Hippocampal formation (tissue), 2 donors: ENCODE measurements around the gene SF3A2.
A peak's percentile ranks its signal among the peaks of the same experiment; 100 is the strongest.

Source experiments
- DNase-seq, 2 donors: peaks; one replicate each; lab custom pipeline; 2025; lab: John Stamatoyannopoulos, UW

SF3A2 gene

GRCh38 chr19:2253106-2254063, 16.8 kb downstream of the SF3A2 start:
- DNase-seq: no peak

- DNase-seq: no peak
Measured at GRCh38 chr19:2254064-2254872, 17.6 kb downstream of the SF3A2 start.

GRCh38 chr19:2255112-2255845, 18.7 kb downstream of the SF3A2 start:
- no peak for DNase-seq

DNA sequence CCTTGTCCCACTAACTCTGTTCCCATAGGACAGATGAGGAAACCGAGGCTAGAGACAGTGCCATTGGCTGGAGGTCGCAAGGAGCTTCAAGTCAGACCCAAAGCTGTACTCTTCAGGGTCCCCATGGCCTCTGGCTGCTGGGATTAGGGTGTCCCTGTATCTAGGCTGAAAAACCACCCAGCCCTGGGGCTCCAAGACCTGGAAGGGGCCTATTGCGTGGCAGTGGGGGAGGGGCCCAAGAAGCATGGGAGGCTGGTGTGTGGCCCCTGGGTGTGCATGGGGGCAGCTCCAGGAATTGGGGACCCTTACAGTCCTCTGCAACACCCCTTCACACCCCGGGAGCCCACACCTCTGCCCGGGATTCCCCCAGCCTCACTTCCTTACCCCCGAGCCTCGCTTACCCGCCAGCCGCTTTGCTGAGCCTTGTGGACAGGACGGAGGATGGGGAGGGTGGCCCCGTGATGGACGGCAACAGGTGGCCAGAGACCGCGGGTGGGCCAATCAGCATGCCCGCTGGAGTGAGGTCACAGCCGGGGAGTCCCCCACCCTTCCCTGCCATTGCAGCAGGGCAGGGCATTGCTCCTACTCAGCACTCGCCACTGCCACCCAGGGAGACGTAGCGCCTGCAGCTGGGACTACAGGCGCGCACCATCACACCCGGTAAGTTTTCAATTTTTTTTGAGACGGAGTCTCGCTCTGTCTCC, 19.5 kb downstream of the SF3A2 start, which contains the start of gene JSRP1:
Gene JSRP1, minus strand, starts transcription at position 436 of the 704 bp plus-strand sequence. CDS start 1,103 bp downstream, outside the sequence.
- DNase-seq: no peak

- no peak for DNase-seq
Measured at GRCh38 chr19:2259336-2259735, 22.7 kb downstream of the SF3A2 start.

GRCh38 chr19:2260341-2260805, 23.7 kb downstream of the SF3A2 start:
- no peak for DNase-seq

DNA sequence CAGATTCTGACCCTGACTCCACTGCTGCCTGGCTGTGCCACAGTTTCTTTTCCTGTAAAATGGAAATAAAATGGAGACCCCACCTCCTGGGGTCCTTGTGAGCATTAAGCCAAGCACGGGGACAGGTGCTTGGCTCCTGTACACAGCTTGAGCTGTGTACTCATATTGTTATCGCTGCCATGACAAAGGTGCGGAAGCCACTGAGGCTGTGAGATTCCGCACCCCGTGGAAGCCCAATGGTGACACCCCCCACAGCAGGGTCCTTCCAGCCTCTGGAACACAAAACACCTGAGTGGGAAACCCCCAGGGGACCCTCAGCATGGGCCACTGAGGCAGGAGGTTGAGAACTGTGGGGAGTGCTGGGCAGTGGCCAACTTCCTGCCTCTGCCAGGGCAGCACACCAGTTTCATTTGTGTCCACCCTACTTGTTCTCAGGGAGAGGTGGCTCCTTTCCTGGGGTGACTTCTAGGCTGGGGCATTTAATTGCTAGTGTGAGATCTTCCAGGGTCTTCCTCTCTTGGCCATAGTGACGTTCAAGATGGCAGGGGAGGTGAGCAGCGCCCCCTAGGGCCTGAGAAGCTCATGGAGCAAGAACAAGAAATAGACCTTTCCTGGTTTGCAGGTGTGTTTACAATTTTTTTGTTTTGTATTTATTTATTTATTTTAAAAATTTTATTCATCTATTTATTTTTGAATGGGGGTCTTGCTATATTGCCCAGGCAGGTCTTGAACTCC, 25.0 kb downstream of the SF3A2 start:
- DNase-seq: no peak

DNA sequence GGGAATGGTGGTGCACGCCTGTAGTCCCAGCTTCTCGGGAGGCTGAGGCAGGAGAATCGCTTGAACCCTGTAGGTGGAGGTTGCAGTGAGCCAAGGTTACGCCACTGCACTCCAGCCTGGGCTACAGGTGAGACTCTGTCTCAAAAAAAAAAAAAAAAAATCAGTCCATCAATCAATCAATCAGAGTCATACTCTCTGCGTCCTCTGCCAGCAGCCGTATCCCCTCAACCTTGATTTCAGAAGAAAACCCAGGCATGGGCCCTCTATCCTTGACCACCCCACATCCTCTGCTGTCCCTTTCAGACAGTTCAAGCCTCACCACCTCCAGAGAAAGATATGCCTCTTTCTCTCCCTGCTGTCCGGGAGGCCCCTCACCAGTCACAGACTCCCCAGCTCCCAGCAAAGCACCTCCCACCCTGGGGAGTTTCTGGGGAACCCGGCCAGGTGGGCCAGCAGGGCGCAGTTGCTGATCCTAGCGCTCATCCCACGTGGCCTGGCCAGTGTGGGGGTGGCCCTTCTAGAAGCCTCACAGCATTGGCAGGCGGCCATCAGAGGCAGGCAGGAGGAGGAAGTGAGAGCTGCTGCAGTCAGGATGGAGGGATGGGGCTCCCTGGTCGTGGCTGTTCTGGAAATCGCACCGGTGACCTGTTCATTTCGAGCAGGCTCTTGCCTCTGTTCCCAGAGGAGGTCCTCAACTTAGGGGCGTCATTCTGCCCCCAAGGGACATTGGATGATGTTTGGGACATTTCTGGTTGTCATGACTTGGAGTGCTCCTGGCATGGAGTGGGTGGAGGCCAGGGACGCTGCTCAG, 29.8 kb downstream of the SF3A2 start:
- peak; percentile 18 to 62 for DNase-seq

DNA sequence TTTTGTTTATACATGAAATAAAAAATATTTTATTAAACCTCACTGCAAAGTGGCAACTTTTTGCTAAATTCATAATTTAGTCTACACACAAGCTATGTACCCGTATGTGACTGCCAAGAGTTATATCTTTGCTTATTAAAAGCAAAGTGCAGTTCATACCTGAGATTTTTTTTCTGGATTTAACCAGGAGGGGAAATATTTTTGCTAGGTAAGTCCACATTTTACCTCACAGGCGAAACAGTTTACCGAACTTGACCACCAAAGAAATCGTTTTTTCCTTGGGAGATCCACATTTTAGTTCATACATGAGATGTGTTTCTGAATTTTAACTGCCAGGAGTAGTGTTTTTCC, 31.8 kb downstream of the SF3A2 start:
- DNase-seq: no peak

DNA sequence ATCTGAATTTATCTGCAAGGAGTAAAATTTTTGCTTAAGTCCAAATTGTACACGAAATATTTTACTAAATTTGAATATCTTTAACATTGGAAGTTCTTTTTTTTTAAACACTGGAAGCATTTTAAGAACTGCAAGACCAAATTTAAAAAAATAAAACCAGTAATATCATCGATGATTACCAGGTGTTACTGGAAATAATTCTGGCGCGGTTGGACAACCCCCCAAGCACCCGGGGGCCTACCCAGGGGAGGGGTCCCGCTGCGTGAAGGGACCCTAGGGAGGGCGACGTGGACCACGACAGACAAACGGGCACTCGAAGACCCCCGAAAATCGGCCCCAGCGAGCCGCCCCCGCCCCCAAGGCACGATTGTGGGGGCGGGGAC, 32.2 kb downstream of the SF3A2 start:
- no peak for DNase-seq

DNA sequence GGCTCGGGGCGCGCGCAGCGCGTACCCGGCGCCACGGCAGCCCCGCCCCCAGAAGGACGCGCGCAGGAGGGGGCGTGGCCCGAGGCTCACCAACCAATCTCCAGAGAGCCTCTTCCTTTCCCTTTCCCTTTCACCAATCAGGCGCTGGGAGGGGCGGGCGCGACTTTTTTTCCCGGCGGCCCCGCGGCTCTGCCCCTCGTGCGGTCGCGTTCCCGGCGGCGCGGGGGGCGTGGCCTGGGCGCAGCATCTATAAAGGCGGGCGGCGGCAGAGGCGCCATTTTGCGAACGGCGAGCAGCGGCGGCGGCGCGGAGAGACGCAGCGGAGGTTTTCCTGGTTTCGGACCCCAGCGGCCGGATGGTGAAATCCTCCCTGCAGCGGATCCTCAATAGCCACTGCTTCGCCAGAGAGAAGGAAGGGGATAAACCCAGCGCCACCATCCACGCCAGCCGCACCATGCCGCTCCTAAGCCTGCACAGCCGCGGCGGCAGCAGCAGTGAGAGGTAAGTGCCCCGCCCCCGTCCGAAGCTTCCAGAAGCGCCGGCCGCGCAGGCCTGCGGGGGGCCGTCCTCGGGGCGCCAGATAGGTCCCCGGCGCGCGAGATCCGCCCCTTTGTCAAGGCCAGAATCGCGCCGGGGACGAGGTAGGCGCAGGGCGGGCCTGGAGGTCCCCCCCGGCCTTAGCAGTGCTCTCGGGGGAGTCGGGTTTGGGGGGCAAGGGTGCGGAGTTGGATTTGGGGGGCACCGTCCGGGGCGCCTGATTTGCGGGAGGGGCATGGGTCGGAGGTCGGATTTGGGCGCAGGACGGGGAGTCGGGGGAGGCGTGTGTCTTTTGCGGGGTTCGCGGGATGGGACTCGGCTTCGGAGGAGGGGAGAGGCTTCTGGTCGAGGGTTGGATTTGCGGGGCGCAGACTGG, 32.9 kb downstream of the SF3A2 start:
- DNase-seq: peak; percentile 94 to 95

DNA sequence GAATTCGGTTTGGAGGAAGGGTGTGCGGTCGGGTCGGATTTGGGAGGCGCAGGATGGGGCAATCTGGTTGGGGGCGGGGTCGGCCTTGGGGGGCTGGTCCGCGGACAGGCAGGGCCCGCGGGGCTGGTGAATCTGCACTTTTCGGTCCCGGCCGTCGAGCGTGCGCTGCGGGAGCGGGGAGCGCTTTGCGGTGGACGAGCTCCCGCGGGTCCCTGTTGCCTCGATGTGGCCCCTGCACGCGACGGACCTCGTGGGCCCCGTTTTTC, 33.5 kb downstream of the SF3A2 start:
- DNase-seq: no peak

- peak; percentile 50 to 71 for DNase-seq
Measured at GRCh38 chr19:2270423-2271233, 34.0 kb downstream of the SF3A2 start.

DNA sequence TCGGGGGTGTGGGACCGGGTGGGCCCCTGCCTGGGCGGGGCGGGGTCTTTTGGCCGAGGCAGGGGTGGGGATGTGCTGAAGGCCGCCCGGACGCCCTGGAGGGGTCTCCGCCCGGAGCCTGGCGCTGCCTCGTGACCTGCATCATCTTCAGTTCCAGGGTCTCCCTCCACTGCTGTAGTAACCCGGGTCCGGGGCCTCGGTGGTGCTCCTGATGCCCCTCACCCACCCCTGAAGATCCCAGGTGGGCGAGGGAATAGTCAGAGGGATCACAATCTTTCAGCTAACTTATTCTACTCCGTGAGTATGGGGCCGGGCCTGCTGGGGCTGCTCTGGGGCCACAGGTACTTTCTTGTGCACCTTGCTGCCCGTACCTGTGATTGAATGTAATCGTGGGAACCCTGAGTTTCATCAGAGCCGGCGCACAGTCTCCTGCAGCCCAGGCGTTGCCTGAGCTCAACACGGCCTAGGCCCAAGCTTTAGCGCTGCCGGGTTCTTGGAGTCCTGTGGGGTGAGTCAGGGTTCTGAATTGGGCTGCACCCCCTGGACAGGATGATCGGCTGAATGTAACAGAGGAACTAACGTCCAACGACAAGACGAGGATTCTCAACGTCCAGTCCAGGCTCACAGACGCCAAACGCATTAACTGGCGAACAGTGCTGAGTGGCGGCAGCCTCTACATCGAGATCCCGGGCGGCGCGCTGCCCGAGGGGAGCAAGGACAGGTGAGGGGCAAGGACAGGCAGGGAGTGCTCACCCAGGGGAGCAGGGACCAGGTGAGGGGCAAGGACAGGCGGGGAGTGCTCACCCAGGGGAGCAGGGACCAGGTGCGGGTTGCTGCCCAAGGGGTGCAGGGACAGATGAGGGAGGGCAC, 34.8 kb downstream of the SF3A2 start:
- no peak for DNase-seq

- peak in 1 of 2 donors; percentile 49 for DNase-seq
Measured at GRCh38 chr19:2273356-2274184, 36.9 kb downstream of the SF3A2 start.

DNA sequence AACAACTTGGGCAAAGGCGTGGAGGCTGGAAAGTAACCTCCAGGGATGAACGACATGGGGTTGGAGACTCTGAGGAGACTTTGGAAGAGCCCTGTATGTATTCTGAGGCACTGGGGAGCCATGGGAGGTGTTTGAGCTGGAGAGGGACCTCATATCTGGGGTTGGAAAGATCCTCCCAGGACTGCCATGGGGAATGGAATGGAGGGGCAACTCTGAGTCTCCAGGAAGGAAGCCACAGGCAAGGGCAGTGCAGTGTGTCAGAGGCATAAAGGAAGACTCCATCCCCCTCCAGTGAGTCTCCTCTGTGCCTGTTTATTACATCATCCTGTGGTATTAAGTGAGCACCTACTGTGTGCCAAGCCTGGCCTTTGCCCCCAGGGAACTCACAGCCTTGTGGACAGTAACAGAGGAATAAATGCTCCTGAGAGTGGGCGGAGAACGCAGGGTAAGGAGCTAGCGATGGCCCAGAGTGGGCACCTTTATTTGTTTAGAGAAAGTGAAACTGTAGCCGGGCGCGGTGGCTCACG, 37.6 kb downstream of the SF3A2 start:
- no peak for DNase-seq
